IPS-NIHi11 (cell line): ENCODE measurements around the gene ACTR1B.
"Not testable (repeated sequence)": the region's sequence is repeated elsewhere in the genome, so short reads cannot be mapped to it uniquely, and the experiment has no call there.

ENCODE experiments used
- DNase-seq: peaks from one replicate; pipeline ENCODE4 v3.0.0; 2012; ENCODE audit warnings: mixed read lengths, low spot score

ACTR1B gene

GRCh38 chr2:97658691-97659157 lies 5.1 kb downstream of the ACTR1B start:
- no peak for DNase-seq

GRCh38 chr2:97657986-97658690 lies 5.7 kb downstream of the ACTR1B start:
- DNase-seq, result no peak

- no peak for DNase-seq
Measured at GRCh38 chr2:97656905-97657587, 6.8 kb downstream of the ACTR1B start.

- no peak for DNase-seq
Measured at GRCh38 chr2:97656129-97656755, 7.6 kb downstream of the ACTR1B start.

- peak; percentile 1 for DNase-seq
Measured at GRCh38 chr2:97654791-97655190, 9.1 kb downstream of the ACTR1B start.

- DNase-seq, result peak; percentile 2
Measured at GRCh38 chr2:97654309-97654708, 9.5 kb downstream of the ACTR1B start.

- no peak for DNase-seq
Measured at GRCh38 chr2:97653874-97654273, 10.0 kb downstream of the ACTR1B start.

- DNase-seq, result peak; percentile 1
Measured at GRCh38 chr2:97653473-97653872, 10.4 kb downstream of the ACTR1B start.

- DNase-seq, result peak; percentile 2
Measured at GRCh38 chr2:97651114-97651513, 12.7 kb downstream of the ACTR1B start.

GRCh38 chr2:97646977-97647376 lies 16.9 kb downstream of the ACTR1B start:
- no peak for DNase-seq

GRCh38 chr2:97645695-97646629 lies 17.9 kb downstream of the ACTR1B start, which contains the start of gene COX5B:
TSS of gene COX5B (plus strand) at chr2:97646062. CDS start at chr2:97646087, 25 bp downstream.
- peak; percentile 99 for DNase-seq

- peak; percentile 49 for DNase-seq
Measured at GRCh38 chr2:97645112-97645694, 18.6 kb downstream of the ACTR1B start.

- DNase-seq, result no peak
Measured at GRCh38 chr2:97644023-97644717, 19.7 kb downstream of the ACTR1B start.

- not testable (repeated sequence) for DNase-seq
Measured at GRCh38 chr2:97626049-97626430, 37.8 kb downstream of the ACTR1B start.

- DNase-seq, result not testable (repeated sequence)
Measured at GRCh38 chr2:97625354-97626048, 38.3 kb downstream of the ACTR1B start.

- DNase-seq, result not testable (repeated sequence)
Measured at GRCh38 chr2:97622976-97623375, 40.9 kb downstream of the ACTR1B start.

- DNase-seq, result not testable (repeated sequence)
Measured at GRCh38 chr2:97620492-97620891, 43.4 kb downstream of the ACTR1B start.

- DNase-seq, result not testable (repeated sequence)
Measured at GRCh38 chr2:97618939-97619827, 44.7 kb downstream of the ACTR1B start.

- DNase-seq, result no peak
Measured at GRCh38 chr2:97617911-97618310, 45.9 kb downstream of the ACTR1B start.
